PFSK-1 (cell line): Measurements from ENCODE around the gene PDPK1.

Source experiments
- FOXP2 ChIP-seq: optimal IDR thresholded peaks from 2 replicates; pipeline ENCODE3; 2011; ENCODE audit warnings: borderline replicate concordance, control low read depth, inconsistent platforms; ENCODE audit not compliant: insufficient read depth; ENCODE audit errors: extremely low read length, extremely low read depth
- POLR2AphosphoS5 ChIP-seq: IDR thresholded peaks from 2 replicates; pipeline ENCODE4 v1.6.1; 2012; ENCODE audit warnings: low read depth, mild to moderate bottlenecking, control low read depth, low read length, moderate library complexity
- SIN3A ChIP-seq: IDR thresholded peaks from 2 replicates; pipeline ENCODE4 v1.6.1; 2012; ENCODE audit warnings: mild to moderate bottlenecking, low read length, moderate library complexity, borderline replicate concordance; ENCODE audit not compliant: insufficient read depth
- TAF1 ChIP-seq: IDR thresholded peaks from 2 replicates; pipeline ENCODE4 v1.6.1; 2012; ENCODE audit warnings: low read length, control low read depth, borderline replicate concordance; ENCODE audit not compliant: insufficient read depth
- TF ChIP-seq, protein P1 (sequence below), 2 experiments: IDR thresholded peaks; 2 replicates each; pipeline versions ENCODE4 v1.6.1 to v1.8.0; 2011 to 2012; ENCODE audit warnings: low read depth in 2 of 2, low read length in 2 of 2, control low read depth in 1 of 2, inconsistent platforms in 1 of 2, mild to moderate bottlenecking in 1 of 2, moderate library complexity in 1 of 2; ENCODE audit not compliant: insufficient read depth in 1 of 2

Gene PDPK1

DNA sequence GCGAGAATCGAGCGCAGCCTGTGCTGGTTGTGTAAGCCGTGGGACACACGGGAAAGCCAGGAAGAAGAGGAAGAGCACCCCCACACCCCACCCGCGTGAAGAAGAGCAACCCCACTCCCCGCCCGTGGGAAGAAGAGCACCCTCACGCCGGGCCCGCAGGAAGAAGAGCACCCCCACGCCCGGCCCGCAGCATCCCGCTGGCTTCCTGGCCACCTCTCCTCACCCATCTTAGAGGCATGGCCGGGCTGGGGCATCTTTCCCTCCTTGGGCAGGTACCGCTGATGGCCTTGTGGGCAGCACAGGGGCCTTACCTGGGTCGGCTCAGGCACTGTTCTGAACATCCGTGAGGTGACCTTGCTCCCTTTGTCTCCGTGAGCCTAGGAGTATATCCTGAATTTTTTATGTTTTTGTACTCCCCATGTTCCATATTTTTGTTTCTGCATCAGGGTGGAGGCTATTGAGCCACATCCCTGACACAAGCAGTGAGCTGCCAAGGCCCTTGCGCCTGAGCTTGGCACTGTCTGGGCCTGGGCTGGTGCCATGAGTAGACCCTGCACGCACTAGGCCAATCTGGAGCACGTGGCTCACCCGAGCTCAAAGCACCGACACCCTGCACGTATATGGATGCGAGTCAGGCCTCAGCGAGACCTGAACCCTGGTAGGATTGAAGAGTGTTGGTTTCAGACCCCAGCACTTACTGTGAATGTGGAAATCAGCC, 73.1 kb downstream of the PDPK1 start:
- TF ChIP-seq POLR2AphosphoS5 (no peak), SIN3A (no peak), TAF1 (no peak), FOXP2 (no peak)
- TF ChIP-seq, protein P1, sequence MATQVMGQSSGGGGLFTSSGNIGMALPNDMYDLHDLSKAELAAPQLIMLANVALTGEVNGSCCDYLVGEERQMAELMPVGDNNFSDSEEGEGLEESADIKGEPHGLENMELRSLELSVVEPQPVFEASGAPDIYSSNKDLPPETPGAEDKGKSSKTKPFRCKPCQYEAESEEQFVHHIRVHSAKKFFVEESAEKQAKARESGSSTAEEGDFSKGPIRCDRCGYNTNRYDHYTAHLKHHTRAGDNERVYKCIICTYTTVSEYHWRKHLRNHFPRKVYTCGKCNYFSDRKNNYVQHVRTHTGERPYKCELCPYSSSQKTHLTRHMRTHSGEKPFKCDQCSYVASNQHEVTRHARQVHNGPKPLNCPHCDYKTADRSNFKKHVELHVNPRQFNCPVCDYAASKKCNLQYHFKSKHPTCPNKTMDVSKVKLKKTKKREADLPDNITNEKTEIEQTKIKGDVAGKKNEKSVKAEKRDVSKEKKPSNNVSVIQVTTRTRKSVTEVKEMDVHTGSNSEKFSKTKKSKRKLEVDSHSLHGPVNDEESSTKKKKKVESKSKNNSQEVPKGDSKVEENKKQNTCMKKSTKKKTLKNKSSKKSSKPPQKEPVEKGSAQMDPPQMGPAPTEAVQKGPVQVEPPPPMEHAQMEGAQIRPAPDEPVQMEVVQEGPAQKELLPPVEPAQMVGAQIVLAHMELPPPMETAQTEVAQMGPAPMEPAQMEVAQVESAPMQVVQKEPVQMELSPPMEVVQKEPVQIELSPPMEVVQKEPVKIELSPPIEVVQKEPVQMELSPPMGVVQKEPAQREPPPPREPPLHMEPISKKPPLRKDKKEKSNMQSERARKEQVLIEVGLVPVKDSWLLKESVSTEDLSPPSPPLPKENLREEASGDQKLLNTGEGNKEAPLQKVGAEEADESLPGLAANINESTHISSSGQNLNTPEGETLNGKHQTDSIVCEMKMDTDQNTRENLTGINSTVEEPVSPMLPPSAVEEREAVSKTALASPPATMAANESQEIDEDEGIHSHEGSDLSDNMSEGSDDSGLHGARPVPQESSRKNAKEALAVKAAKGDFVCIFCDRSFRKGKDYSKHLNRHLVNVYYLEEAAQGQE (IDR thresholded peaks at IDR 0.05; ENCODE audit: insufficient read depth in 1 of 2, low read depth in 2 of 2, low read length in 2 of 2), result no peak

DNA sequence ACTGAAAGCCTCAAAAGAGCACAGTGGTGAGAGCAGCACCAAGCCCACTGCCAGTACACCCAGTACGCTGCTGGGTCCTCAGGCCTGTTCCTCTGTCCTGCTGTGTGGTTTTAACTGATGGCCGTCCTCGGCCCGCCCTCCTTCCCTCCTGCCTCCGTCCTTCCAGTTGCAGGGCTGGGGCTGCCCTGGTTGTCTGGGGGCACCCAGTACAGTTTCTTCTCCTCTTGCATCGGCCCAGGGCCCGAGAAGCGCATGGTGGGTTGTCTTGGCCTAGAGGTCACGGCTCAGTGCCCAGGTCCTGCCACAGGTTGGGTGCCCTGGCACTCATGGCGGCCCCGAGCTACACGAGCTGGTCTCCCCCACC, 73.7 kb downstream of the PDPK1 start:
- TF ChIP-seq, protein P1 (IDR thresholded peaks at IDR 0.05; ENCODE audit: insufficient read depth in 1 of 2, low read depth in 2 of 2, low read length in 2 of 2), result no peak
- no peak for TF ChIP-seq TAF1
- no peak for TF ChIP-seq SIN3A
- no peak for TF ChIP-seq FOXP2
- TF ChIP-seq POLR2AphosphoS5, result no peak

DNA sequence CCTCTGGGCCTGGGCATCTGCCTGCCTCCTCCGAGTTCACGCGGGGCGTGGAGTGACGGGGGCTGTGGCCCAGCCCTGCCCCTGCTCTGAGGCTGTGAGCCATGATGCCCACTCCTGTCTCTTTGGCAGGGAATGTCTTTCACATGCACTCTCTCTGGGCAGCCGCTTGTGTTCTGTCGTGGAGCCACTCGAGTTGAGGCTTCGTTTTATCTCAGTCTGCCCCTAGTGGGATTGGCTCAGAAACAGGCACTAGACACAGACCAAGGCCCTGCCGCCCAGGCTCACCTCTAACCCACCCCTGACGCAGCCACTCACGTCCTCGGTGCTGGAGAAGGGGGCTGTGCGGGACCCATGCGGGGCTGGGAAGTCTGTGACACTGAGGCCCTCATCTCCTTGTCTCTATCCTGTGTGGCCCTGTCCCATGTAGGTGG, 77.0 kb downstream of the PDPK1 start:
- TF ChIP-seq SIN3A, result no peak
- no peak for TF ChIP-seq FOXP2
- no peak for TF ChIP-seq POLR2AphosphoS5
- TF ChIP-seq, protein P1 (IDR thresholded peaks at IDR 0.05; ENCODE audit: insufficient read depth in 1 of 2, low read depth in 2 of 2, low read length in 2 of 2), result no peak
- no peak for TF ChIP-seq TAF1
